Vein endothelial cell (primary cell): Measurements from ENCODE around the gene SMCP. TPM values are rescaled to one million over a fixed set of nuclear protein-coding genes. Genes with fewer than 3 reads are reported as not detected.

ENCODE experiments used
- total RNA-seq: library from RNA; depleted of rRNA; stranded (reverse); fragments of >200 nt; gene quantifications from 2 replicates; pipeline ENCODE4 v1.2.3, GENCODE V29; 2012

The SMCP gene, protein sequence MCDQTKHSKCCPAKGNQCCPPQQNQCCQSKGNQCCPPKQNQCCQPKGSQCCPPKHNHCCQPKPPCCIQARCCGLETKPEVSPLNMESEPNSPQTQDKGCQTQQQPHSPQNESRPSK
- not detected in 2 replicates for total RNA-seq

DNA sequence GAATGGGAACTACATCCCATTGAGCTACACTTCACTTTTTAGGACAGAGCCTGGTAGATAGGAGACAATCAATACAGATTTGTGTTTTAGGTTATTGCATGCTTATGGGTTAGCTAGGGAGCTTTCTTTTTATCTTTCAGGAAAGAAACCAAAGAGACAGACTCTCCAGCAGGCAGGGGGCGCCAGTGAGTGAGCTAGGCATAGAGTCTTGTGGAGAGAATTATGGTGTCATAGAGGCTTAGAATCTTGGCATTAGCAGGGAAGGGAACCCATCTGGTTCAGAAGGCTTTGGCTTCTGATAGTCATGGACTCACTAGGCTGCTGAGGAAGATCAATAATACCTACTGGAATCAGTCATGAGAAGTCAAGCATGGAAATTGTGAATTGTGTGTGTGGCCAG lies at the start of gene SMCP:
Gene SMCP (plus strand): TSS at position 281 of the 400 bp plus-strand sequence. CDS start 6,101 bp downstream, outside the sequence.

DNA sequence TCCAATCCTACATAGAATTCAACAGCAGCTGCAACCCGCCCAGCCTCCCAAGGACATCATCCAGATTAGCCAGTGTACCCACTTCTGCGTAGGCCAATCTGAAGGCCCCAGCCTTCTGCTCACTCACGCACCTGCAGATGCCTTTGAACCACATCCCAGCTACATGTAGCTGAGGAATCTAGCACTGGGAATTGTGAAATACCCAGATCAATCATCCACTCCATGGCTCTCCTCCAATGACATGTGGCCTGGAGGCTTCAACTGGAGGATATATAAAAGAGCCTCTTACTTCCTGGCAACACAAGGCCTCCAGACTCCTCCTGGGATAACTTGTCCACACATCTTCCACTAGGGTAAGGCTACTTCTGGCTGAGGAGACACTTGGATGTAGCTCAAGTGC lies 35.6 kb upstream of the SMCP start, which contains the start of gene LCE6A:
Gene LCE6A (plus strand): TSS at position 301 of the 400 bp plus-strand sequence. CDS start 665 bp downstream, outside the sequence.

DNA sequence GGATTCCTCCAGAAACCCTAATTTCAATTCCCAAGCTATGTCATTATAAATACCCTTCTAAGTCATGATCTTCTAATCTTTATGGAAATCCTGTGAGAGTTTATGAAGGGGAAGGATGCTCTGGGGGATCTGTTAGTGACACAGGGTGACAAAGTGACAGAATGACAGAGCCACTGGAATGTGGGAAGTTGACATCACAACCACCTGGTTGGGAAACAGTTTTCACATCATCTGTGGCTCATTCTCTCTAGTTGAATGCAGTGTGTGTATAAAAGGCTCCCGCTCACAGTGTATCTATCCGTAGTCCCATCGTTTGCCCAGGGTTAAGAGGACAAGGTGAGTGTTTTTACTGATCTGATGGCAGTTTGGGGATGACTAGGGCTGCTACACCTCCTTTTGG lies 18.4 kb upstream of the SMCP start, which contains the start of gene LCE7A:
Gene LCE7A (plus strand): TSS at position 301 of the 400 bp plus-strand sequence. CDS start 702 bp downstream, outside the sequence.

DNA sequence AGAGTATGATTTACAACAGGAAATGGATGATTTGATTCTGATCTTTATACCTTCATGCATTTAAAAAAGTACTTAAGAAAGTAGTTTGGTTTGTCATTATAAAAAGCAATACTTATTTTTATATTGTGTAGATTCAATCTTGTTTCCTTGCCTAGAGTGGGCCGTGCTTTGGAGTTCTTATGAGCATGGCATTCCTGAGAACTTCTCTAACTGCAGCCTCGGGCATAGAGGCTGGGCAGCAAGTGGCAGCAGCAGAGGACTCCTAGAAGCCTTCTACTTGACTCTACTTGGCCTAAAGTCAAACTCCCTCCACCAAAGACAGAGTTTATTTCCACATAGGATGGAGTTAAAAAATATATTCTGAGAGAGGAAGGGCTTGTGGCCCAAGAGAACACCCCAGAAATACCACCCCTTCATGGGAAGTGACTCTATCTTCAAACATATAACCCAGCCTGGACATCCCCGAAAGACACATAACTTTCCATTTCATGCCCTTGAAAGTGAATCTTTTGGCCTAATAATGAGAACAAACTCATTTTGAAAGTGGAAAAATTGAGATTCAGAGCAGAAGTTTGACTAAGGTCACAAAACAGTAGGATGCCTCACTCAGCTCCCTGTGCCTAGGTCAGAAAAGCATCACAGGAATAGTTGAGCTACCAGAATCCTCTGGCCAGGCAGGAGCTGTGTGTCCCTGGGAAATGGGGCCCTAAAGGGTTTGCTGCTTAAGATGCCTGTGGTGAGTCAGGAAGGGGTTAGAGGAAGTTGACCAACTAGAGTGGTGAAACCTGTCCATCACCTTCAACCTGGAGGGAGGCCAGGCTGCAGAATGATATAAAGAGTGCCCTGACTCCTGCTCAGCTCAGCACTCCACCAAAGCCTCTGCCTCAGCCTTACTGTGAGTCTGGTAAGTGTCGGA lies 29.8 kb downstream of the SMCP start, which contains the start of gene IVL:
Gene IVL (plus strand): TSS at position 861 of the 916 bp plus-strand sequence. CDS start 1,252 bp downstream, outside the sequence.

Other genes with a start within 250 kb of the SMCP start
- gene LCE2D, start 214.9 kb upstream of the SMCP start, total RNA-seq, result not detected in 2 replicates
- not detected in 2 replicates for gene LCE2C, start 203.0 kb upstream of the SMCP start, total RNA-seq
- not detected in 2 replicates for gene LCE2B, start 192.2 kb upstream of the SMCP start, total RNA-seq
- gene LCE2A, start 180.0 kb upstream of the SMCP start, total RNA-seq, result not detected in 2 replicates
- not detected in 2 replicates for gene LCE4A, start 170.2 kb upstream of the SMCP start, total RNA-seq
- gene KPRP, start 120.3 kb upstream of the SMCP start, total RNA-seq, result not detected in 2 replicates
- not detected in 2 replicates for gene LCE1F, start 103.2 kb upstream of the SMCP start, total RNA-seq
- not detected in 2 replicates for gene LCE1E, start 92.1 kb upstream of the SMCP start, total RNA-seq
- not detected in 2 replicates for gene LCE1D, start 81.6 kb upstream of the SMCP start, total RNA-seq
- not detected in 2 replicates for gene LCE1C, start 71.7 kb upstream of the SMCP start, total RNA-seq
- not detected in 2 replicates for gene LCE1B, start 66.4 kb upstream of the SMCP start, total RNA-seq
- not detected in 2 replicates for gene LCE1A, start 50.8 kb upstream of the SMCP start, total RNA-seq
- not detected in 2 replicates for gene LCE6A, start 35.5 kb upstream of the SMCP start, total RNA-seq
- not detected in 2 replicates for gene LCE7A, start 18.3 kb upstream of the SMCP start, total RNA-seq
- gene IVL, start 30.2 kb downstream of the SMCP start, total RNA-seq, result not detected in 2 replicates
- not detected in 2 replicates for gene SPRR5, start 68.9 kb downstream of the SMCP start, total RNA-seq
- gene SPRR4, start 92.3 kb downstream of the SMCP start, total RNA-seq, result not detected in 2 replicates
- not detected in 2 replicates for gene SPRR1A, start 105.8 kb downstream of the SMCP start, total RNA-seq
- gene SPRR3, start 123.4 kb downstream of the SMCP start, total RNA-seq, result not detected in 2 replicates
- not detected in 2 replicates for gene SPRR1B, start 152.9 kb downstream of the SMCP start, total RNA-seq
- not detected in 2 replicates for gene SPRR2D, start 162.8 kb downstream of the SMCP start, total RNA-seq
- gene SPRR2A, start 179.2 kb downstream of the SMCP start, total RNA-seq, result not detected in 2 replicates
- gene SPRR2B, start 193.3 kb downstream of the SMCP start, total RNA-seq, result not detected in 2 replicates
- gene SPRR2E, start 216.2 kb downstream of the SMCP start, total RNA-seq, result not detected in 2 replicates
- gene SPRR2F, start 235.2 kb downstream of the SMCP start, total RNA-seq, result not detected in 2 replicates